NCI-H2196 (cell line): ENCODE results near the gene XKR7.

Experiments used
- DNase-seq: peaks from one replicate; lab custom pipeline; 2025; ENCODE audit not compliant: unreplicated experiment; lab: John Stamatoyannopoulos, UW

XKR7 gene

DNA sequence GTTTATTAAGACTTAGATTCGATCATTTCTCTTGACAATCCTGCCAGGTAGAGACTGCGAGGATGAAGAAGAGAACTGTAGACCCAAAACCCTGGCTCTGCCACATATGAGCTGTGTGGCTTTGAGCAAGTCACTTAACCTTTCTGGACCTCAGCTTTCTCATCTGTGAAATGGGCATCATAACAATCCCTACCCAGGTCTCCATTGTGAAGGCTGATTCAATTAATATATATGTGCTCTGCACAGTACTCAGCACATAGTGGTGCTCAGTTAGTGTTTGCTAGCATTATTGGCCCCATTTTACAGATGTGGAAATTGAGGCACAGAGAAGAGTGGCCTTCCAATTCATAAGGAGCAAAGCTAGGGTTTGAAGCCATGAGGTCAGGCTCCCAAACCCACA lies 7.9 kb downstream of the XKR7 start:
- no peak for DNase-seq

DNA sequence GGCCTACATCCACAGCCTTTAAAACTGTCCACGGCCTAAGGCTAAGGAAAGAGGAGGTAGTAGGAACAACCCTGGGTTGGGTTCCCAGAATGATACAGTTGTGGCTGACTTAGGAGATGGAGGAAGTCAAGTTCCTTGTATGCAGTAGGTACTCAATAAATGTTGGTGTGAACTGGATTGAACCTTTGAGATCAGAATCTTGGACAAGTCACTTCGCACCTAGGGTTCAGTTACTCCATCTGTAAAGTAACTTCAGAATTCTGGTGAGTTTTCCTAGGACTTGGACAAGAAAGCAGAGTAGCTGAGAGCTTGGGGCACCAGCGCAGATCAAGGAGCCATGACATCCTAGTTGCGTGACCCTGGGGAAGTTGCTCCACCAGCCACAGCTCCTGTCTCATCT lies 9.1 kb downstream of the XKR7 start:
- DNase-seq: no peak

DNA sequence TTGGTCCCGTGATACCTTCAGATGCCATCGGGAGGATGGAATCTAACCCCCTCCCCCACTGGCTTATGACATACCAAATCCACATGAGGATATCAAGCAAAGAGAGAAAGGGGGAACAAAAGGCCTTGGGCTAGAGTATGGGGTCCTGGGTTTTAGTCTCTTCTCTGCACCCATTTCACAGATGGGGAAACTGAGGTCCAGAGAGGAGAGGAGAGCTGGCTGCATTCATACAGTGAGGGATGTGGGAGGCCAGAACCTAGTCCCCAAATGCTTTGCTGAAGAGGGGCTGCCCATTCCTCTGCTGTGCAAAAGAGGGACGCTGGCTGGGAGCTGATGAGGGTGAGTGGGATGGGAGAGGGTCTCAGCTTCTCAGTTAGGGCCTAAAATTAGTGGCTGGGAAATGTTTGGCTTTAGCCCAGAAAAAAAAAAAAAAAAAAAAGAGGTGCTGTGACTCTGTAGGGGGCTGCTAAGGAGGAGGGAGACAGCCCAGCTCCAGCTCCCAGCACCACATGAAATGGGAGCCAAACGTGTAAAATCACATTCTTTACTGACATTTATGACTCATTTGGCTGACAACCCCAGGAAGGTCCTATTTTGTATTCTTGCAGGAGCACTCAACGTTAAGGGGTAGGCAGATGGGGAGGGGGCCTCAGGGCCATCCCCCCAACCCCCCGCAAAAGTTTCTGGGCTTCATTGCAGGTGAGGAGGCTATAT lies 11.9 kb downstream of the XKR7 start:
- DNase-seq: no peak

DNA sequence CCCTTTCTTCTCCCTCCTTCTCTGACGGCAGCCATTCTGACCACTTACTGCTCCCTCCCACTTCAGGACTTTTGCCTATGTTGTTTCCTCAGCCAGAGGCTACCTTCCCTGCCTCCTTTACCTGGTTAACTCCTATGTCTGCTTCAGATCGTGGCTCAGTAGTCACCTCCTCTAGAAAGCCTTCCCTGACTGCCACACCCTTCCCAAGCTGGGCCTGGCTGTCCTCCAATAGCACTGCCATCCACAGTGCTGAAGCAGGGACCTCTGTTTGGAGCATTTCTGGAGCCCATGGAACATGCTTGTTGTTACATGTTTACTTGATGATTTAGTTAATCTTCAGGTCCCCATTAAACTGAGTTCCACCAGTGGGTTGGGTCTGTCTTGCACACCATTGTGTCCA lies 13.8 kb downstream of the XKR7 start:
- DNase-seq: no peak

DNA sequence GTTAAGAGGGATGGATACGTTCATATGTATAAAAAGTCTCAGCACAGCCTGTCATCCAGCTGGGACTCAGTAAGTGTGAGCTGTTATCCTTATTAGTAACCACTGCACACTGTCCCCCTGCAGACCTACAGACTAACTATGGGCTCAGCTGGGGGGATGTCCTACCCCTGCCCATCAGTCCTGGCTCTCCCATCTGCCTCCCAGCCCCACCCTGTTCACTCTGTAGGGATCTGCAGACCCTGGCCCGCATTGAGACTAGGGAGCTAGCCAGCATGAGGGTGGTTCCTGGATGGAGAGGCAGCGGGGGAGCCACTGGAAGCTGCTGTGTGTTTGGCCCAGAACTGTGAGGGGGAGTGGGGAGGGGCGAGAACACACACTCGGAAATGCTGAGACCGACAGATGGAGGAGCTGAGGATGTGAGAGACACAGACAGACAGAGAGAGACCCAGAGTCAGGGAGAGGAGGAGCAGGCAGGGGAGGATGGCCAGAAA lies 17.1 kb downstream of the XKR7 start:
- DNase-seq: no peak

DNA sequence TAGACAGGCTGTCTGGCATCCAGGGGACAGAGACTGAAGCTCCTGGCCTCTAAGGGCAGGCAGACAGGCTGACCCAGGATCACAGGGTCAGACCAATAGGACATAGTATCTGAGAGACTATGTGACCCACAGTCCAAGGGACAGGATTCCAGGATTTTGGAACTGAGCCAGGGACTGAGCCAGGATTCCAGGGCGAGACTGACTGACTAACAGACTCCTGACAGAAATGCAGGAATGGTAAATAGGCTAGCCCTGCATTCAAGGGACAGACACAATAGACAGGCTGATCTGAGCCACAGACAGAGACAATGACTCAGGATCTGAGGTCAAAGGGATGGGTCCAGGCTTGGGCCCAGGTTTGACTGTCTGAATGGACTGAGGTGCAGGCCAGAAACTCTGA lies 19.8 kb downstream of the XKR7 start:
- DNase-seq: no peak

DNA sequence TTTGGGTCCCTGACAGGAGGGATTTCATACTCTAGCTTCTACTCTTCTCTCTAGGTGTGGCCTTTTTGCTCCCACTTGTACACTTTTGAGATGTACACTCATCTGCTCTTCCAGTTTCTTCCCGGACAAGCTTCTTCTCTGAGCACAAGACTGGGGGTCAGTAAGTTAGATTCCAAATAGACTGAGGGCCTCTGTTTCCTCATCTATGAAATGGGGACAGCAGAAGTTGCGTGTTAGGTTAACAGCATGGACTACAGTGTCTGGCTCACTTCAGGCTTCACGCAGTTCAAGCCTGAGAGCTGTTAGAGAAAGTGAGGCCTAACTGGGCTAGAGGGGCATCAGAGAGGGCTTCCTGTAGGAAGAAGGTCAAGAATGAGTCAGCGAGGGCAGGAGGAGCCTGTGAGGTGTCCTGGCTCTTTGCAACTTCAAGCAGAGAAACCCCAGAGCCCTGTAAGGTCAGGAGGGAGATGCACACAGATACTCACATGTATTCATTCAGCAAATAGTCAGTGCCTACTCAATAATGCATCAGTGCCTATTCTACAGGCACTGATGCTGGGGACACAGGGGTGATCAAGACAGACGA lies 20.6 kb downstream of the XKR7 start:
- no peak for DNase-seq

DNA sequence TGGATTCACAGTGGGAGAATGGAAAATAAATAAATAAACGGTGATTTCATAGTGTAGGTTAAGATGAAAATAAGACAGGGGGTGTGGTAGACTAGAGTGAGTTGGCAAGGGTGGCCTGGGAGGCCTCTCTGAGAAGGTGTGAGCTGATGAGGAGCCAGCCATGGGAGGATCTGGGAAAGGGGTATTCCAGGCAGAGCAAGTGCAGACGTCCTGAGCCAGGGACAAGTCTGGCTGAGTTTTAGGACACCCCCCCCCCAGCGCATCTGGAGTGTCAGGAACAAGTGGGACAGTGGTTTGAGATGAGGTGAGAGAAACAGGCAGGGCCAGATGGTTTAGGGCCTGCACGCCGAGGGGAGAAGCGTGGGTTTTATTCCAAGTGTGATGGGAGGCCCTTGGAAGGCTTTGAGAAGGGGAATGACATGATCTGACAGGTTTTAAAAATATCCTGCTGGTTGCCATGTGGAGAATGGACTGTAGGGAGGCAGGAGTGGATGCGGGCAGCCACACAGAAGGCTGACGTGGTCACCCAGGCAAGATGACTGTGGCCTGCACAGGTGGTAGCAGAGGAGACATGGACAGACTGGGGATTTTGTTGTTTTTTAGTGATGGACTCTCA lies 21.2 kb downstream of the XKR7 start:
- no peak for DNase-seq

DNA sequence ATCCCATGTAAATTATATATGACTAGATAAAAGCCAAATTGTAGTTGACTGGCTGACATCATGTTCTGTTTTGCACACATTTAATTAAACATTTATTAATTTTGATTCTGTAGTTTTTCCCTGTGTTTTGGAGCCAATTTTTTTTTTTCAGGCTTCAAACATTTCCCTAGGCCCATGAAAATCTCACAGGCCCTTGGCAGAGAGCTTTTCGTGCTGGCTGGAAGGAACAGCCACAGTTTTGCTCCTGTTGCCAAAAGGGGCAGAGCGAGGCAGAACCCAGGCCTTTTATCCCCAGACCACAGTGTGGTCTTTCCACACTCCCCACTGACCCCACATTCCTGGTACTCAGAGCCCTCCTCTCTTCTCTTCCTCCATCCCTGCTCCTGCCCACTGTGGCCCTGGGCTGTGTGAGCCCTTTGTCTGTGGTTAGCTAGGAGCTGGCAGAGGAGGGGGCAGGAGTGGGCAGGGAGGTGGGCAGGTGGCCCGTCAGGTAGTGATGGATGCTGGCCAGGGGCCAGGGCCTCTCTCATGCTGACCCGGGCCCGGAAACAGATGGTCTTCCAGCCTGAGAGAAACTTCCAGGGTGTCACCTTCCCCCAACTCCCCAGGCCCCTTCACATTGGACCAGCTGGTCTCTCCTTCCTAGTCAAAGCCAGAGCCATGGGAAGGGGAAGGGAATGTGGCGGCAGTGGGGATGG lies 22.8 kb downstream of the XKR7 start:
- DNase-seq: no peak

DNA sequence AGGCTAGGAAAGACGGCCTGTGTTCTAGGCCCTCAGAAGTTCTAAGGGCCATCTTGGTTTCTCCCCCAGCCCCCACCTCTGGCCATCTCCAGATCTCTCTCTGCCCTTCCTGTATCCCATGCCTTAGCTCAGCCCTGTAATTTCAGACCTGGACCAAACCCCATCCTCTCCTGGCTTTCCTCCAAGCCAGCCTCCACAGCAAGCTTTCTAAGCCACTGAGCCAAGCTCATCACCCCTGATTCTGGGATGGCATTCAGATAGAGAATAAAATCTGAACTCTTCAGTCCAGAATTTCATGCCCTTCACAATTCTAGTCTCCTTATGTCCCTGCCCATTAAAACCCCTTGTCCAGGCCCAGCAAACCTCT lies 23.4 kb downstream of the XKR7 start:
- no peak for DNase-seq

DNA sequence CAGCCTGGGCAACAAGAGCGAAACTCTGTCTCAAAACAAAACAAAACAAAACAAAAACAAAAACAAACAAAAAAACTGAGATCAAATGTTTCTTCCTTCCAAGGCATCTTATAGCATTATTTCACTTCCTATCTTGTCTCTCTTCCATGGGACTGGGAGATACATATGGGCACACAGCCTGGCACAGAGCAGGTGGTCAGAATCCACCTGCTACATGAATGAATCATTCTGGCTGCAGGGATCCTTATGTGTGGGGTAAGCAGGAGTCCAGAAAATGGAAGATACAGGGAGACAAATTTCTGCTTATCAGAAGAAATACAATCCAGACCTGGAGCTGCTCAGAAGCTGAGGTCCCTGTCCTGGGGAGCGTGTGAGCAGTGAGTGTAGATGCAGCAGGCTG lies 24.1 kb downstream of the XKR7 start:
- DNase-seq: no peak

DNA sequence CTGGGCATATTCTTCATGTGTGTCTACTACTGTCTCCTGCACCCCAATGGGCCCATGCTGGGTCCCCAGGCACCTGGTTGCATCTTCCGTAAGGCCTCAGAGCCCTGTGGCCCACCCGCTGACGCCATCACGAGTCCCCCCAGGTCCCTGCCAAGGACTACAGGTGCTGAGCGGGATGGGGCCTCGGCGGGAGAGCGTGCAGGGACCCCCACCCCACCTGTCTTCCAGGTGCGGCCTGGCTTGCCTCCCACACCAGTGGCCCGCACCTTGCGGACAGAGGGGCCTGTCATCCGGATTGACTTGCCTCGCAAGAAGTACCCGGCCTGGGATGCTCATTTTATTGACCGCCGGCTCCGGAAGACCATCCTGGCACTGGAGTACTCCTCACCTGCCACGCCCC lies 29.0 kb downstream of the XKR7 start:
- DNase-seq: no peak

DNA sequence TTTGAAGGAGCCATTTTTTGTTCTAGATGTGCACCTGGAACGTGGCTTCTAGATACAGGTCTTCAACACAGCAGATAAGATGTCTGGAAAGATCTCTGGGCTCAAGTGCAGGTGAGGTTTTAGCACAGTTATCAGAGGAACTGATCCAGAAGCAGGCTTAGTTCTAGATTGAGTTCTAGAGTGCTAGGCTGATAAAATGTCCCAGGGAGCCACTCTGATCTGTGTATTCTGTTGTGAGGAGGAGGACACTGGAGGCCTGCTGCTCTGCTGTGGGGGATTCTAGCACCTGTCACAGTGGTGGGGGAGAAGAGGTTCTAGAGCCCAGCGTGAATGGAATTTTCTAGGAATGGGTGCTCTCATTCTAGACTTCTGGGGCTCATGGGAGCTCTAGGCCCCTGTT lies 30.3 kb downstream of the XKR7 start:
- DNase-seq: no peak

DNA sequence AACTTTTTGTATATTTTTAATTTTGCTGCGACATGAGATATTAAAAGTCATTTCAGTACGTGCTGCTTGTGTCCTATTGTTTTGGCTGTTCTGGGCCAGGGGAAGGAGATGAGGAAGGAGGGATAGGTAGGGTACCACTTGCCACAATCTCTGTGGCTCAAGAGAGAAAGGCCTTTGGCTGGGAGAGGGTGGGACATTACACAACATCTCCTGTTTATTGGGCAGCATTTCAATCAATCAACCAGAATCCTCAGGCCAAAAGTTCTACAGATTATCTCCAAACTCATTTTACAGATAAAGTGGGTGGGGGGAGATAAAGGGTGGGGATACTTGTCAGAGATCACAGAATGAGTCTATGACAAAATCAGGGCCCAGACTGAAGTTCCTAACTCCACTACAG lies 35.4 kb downstream of the XKR7 start:
- DNase-seq: no peak

DNA sequence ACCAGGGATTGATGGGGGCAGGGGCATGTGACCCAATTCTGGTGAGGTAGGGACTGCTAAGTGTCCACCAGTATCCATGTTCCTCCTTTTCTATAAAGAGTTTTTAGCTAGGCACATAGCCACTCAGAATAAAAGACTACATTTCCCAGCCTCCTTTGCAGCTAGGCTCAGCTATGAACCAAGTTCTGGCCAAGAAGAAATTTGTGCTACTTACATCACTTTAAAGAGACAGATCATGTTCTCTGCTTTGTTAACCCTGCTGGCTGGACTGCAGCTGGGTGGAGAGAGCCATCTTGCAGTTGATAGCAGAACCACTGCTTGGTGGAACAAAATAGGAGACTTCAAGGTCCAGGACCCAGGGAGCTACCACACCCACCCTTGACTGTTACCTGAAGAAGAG lies 37.0 kb downstream of the XKR7 start:
- no peak for DNase-seq

DNA sequence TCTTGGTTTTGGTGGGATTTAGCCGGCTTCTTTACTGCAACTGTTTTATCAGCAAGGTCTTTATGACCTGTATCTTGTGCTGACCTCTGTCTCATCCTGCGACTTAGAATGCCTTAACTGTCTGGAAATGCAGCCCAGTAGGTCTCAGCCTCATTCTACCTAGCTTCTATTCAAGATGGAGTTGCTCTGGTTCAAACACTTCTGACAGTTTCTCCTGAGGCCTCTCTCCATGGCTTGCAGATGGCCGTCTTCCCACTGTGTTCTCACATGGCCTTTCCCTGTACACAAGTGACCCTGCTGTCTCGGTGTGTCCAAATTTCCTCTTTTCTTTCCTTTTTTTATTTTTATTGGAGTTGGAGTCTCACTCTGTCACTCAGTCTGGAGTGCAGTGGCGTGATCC lies 38.1 kb downstream of the XKR7 start:
- no peak for DNase-seq

DNA sequence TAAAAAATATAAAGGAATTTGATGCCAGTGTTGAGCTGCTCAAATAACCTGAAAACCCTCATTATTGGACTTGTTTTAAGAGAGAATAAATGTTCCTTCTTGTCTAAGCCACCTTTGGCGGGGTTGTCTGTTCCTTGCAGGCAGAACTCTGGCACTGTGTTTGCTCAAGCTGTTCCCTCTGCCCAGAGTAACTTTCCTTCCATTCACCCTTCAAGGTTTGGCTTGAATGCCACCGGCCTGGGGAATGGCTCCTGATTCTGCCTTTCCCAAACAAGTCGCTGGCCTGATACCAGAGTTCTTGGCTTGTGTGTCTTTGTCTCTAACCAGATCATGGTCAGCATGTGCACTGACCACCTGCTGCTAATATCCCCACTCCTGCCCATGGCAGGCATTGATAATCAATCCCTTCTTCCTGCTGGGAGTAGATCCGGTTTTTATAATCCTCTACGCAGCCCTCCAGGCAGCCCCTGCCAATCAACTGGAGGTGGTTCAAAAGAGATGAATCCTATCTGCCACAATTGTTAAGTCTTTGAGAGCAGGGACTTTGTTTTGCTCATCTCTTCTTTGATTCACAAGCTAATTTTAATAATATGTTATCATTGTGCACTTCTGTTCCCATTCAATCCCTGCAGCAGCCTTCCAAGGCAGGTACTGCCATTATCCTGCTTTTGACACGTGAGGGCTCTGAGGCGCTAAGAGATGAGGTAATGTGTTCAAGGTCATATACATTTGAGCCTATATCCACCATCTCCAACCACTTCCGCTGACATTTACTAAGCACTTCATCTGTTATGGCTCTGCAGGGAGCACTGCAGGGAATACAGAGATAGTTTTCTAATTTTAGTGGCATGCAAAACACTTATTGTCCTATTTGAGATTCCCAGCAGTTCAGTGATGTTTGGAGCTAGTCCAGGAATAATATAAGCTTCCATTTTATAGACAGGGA lies 39.2 kb downstream of the XKR7 start:
- no peak for DNase-seq

DNA sequence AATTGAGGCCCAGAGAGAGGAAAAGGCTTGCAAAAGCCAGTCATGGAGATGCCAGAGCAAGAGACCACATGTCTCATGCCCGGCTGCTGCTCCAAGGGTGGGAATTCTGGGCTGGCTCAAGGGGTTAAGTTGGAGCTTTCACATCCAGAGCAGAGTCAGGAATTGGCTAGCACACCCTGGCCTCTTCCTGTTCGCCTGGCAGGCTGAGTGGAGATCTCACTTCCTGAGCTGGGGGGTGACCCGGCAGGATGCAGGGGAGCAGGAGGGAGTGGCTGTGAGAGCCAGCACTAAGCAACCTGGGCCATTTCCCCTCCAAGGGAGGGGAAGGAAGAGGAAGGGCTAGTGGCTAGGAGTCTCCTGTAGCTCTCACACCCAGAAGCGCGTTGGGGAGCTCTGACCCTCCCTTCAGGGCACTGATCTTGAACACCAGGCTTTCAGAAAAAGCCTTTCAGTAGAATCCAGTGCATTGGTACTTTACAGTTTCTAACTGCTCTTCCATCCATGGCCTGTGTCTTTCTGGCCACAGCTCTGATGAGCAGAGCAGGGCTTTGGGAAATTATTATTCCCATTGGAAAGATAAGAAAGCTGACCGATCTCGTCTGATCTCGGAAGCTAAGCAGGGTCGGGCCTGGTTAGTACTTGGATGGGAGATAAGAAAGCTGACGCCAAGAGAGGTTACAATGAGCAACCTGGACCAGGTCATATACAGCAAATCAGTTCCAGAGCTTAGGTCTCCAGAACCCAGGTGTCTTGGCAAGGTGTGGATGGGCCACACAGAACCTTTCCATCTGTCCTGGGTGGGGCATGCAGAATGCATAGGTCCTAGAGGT lies 40.1 kb downstream of the XKR7 start:
- DNase-seq: no peak

DNA sequence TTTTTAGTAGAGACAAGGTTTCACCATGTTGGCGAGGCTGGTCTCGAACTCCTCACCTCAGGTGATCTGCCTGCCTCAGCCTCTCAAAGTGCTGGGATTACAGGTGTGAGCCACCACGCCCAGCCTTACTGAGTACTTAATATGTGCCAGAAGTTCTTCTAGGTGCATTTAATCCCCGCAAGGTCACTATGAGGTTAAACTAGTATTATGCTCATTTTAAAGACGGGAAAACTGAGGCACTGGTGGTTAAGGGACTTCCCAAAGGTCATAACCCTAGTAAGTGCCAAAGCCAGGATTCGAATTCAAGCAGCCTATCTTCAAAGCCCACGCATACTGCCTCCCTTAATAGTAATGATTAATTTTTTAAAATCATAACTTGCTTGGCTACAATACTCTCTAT lies 41.6 kb downstream of the XKR7 start:
- DNase-seq: no peak

DNA sequence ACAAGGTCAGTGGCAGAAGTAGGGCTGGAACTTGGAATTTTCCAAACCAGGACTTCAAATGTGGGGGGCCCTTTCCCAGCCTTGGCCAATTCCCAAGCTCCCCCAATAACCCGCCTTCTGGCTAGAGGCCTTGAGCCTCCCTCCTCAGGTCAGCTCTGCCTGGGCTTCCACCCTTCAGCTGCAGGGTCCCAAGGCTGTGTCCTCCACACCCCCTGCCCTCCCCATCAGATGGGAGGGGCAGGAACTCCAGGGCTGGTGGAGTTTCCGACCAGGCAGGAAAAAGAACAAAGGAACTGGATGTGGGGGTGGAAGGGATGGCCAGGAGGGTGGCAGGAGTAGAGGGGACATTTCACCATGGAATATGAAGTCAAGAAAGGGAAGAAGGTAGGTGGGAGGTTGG lies 42.1 kb downstream of the XKR7 start, which contains the start of gene CCM2L:
TSS of gene CCM2L (plus strand) at position 338 of the 400 bp plus-strand sequence. CDS start at position 355, 17 bp downstream.
- no peak for DNase-seq
